Ascending aorta (tissue), 2 donors: ENCODE results near the gene SMARCC1. TPM values are rescaled to one million over a fixed set of nuclear protein-coding genes. Genes with fewer than 3 reads are reported as not detected.

ENCODE experiments used
- DNase-seq, 2 donors: peaks; one replicate each; pipeline ENCODE4 v3.0.0-alpha.2; 2019; ENCODE audit warnings: low spot score in 2 of 2
- H3K27ac ChIP-seq, 2 donors: fragments of 200-600 bp; sonication (generic); one replicate each; pipeline ENCODE4 v1.5.1; 2016 to 2017; ENCODE audit warnings: mild to moderate bottlenecking in 1 of 2
- H3K27me3 ChIP-seq: fragments of 200-600 bp; sonication (generic); one replicate; pipeline ENCODE4 v1.5.1; 2017
- H3K36me3 ChIP-seq, 2 donors: fragments of 200-600 bp; sonication (generic); one replicate each; pipeline ENCODE4 v1.5.1; 2016
- H3K4me1 ChIP-seq, 2 donors: fragments of 200-600 bp; sonication (generic); one replicate each; pipeline ENCODE4 v1.5.1; 2016 to 2017; ENCODE audit warnings: mild to moderate bottlenecking in 1 of 2
- H3K4me3 ChIP-seq, 2 donors: fragments of 200-600 bp; sonication (generic); one replicate each; pipeline ENCODE4 v1.5.1; 2016 to 2017; ENCODE audit warnings: mild to moderate bottlenecking in 1 of 2
- H3K9me3 ChIP-seq, 2 donors: fragments of 200-600 bp; sonication (generic); one replicate each; pipeline ENCODE4 v1.5.1; 2016
- intact Hi-C: fragments of 100-400 bp; cut with DNase I; formaldehyde crosslinking; loops from one replicate; pipeline ENCODE4 v1.15.1; 2023
- total RNA-seq: library from RNA; depleted of rRNA; stranded (reverse); fragments of >200 nt; gene quantifications from one replicate; pipeline ENCODE4 v1.1.0, GENCODE V29; 2016
- TF ChIP-seq, protein P1 (sequence below), 3 experiments: fragments of 200-600 bp in 2 of 3; fragments of 450-650 bp in 1 of 3; sonication (generic) in 2 of 3; IDR thresholded peaks; one replicate each; pipeline ENCODE4 v1.5.1; 2016 to 2019; ENCODE audit warnings: antibody characterized with exemption in 3 of 3, mild to moderate bottlenecking in 1 of 3, moderate library complexity in 1 of 3

The SMARCC1 gene
- total RNA-seq, 1 donor from 2014 or later: 24.8 TPM

DNA sequence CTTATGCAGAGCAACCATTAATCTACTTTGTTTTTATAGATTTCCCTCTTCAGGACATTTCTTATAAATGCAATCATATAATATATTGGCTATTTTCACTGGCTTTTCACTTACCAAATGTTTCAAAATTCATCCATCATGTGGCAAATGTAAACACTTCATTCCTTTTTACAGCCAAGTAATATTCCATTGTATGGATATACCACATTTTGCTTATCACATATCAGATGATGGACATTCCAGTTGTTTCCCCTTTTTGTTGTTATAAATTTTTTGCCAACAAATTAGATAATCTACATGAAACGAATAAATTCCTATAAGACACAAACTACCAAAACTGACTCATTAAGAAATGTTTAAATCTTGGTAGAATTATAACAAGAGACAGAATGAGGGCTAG, 123.2 kb downstream of the SMARCC1 start:
- DNase-seq: no peak
- intact Hi-C loops: no loop called here
- H3K27me3 ChIP-seq: no peaks in the 10 kb centered on the region
- H3K9me3 ChIP-seq: no peaks in the 10 kb centered on the region
- TF ChIP-seq, protein P1, sequence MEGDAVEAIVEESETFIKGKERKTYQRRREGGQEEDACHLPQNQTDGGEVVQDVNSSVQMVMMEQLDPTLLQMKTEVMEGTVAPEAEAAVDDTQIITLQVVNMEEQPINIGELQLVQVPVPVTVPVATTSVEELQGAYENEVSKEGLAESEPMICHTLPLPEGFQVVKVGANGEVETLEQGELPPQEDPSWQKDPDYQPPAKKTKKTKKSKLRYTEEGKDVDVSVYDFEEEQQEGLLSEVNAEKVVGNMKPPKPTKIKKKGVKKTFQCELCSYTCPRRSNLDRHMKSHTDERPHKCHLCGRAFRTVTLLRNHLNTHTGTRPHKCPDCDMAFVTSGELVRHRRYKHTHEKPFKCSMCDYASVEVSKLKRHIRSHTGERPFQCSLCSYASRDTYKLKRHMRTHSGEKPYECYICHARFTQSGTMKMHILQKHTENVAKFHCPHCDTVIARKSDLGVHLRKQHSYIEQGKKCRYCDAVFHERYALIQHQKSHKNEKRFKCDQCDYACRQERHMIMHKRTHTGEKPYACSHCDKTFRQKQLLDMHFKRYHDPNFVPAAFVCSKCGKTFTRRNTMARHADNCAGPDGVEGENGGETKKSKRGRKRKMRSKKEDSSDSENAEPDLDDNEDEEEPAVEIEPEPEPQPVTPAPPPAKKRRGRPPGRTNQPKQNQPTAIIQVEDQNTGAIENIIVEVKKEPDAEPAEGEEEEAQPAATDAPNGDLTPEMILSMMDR (IDR thresholded peaks at IDR 0.05): no peak
- peaks cover 11 to 30% of the 10 kb centered on the region in 2 donors for H3K36me3 ChIP-seq
- H3K4me3 ChIP-seq: no peak overlapping the region
- no peak overlapping the region for H3K27ac ChIP-seq
- H3K4me1 ChIP-seq: no peaks in the 10 kb centered on the region

DNA sequence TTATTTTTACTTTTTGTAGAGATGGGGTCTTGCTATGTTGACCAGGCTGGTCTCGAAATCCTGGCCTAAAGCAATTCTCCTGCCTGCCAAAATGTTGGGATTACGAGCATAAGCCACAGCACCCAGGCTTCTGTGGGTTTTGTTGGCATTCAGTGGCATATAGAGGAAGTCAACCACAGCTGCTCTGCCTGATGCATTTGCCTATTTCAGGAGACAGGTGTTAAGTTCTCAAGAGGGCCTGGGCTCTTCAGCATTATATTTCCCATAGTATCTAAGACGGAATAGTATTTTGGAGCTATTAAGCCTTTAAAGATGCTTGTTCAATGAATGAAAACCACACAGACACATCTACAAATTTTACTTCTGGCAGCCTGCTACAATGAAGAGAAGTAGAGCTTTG, 129.6 kb downstream of the SMARCC1 start:
- Histone ChIP-seq H3K36me3 (peaks cover 2 to 14% of the 10 kb centered on the region in 2 donors), H3K27ac (no peak overlapping the region), H3K4me3 (no peak overlapping the region), H3K9me3 (no peaks in the 10 kb centered on the region), H3K4me1 (no peaks in the 10 kb centered on the region), H3K27me3 (no peaks in the 10 kb centered on the region)
- intact Hi-C loops: no loop called here
- TF ChIP-seq, protein P1 (IDR thresholded peaks at IDR 0.05): no peak
- no peak for DNase-seq

GRCh38 chr3:47650294-47650693, 131.4 kb downstream of the SMARCC1 start:
- H3K27ac ChIP-seq: no peak overlapping the region
- H3K9me3 ChIP-seq: no peaks in the 10 kb centered on the region
- TF ChIP-seq, protein P1 (IDR thresholded peaks at IDR 0.05): no peak
- no peaks in the 10 kb centered on the region for H3K27me3 ChIP-seq
- no peak overlapping the region for H3K4me3 ChIP-seq
- peaks cover 0 to 12% of the 10 kb centered on the region in 2 donors for H3K36me3 ChIP-seq
- no peak for DNase-seq
- H3K4me1 ChIP-seq: no peaks in the 10 kb centered on the region
- intact Hi-C loops: no loop called here

DNA sequence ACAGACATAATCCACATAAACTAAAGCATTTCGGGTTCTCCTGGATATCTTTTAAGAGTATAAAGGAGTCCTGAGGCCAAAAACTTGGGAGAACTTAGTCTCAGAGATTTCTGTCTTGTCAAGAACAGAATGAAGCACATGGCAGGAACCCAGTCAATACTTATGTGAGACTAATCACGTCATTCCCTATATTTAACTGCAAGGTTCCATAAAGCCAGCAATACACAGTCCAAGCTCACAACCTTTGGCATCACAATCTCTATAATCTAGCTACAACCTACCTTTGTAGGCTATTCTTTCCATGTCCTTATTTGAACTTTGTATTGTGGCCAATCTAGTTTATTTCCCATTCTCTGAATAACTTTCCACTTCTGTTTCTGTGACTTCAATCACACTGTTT, 134.1 kb downstream of the SMARCC1 start:
- no peak for DNase-seq
- Histone ChIP-seq H3K4me3 (no peak overlapping the region), H3K9me3 (no peaks in the 10 kb centered on the region), H3K27me3 (no peaks in the 10 kb centered on the region), H3K4me1 (no peaks in the 10 kb centered on the region), H3K36me3 (peaks cover 4 to 11% of the 10 kb centered on the region in 2 donors), H3K27ac (no peak overlapping the region)
- TF ChIP-seq, protein P1 (IDR thresholded peaks at IDR 0.05): no peak
- intact Hi-C loops: no loop called here

DNA sequence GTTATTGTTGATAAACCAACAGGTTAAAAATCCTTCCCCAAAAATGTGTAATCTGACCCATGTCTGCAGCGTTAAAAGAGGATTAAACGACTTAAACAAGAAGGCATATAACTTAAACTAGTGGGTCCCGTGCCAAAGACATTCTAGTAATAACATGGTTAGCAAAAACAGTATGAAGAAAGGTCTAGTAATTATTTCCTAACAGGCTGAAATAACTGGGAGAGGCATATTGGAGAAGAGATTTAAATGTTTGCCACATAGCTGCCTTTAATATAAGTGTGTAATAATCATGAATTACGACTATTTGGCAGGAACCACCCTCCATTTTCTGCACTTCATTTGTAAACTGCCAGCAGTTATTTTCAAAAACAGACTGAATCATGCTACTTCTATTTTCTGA, 135.3 kb downstream of the SMARCC1 start:
- Histone ChIP-seq H3K27ac (no peak overlapping the region), H3K4me1 (no peaks in the 10 kb centered on the region), H3K9me3 (no peaks in the 10 kb centered on the region), H3K4me3 (no peak overlapping the region), H3K36me3 (peaks cover 8 to 17% of the 10 kb centered on the region in 2 donors), H3K27me3 (no peaks in the 10 kb centered on the region)
- TF ChIP-seq, protein P1 (IDR thresholded peaks at IDR 0.05): no peak
- no peak for DNase-seq
- intact Hi-C loops: no loop called here

DNA sequence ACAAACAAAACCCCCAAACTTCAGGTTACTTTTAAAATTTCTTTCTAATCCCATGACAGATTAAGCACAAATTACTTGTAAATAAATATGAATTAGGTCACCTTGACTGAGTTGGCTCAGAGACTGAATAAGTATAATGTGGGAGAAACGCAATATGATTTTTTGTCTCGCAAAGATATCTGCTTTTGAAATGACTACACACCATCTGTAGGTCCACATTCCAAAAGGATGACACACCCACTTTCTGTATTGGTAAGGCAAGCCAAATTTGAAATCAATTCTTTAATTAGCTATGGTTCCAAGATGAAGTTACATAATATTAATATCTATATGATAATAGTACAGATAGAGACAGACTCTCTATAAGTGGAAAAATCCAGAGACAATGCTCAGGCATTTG, 136.1 kb downstream of the SMARCC1 start:
- H3K27me3 ChIP-seq: no peaks in the 10 kb centered on the region
- TF ChIP-seq, protein P1 (IDR thresholded peaks at IDR 0.05): no peak
- no peak overlapping the region for H3K27ac ChIP-seq
- H3K36me3 ChIP-seq: peaks cover 8 to 13% of the 10 kb centered on the region in 2 donors
- no peak overlapping the region for H3K4me3 ChIP-seq
- H3K9me3 ChIP-seq: no peaks in the 10 kb centered on the region
- DNase-seq: no peak
- no peaks in the 10 kb centered on the region for H3K4me1 ChIP-seq
- intact Hi-C loops: no loop called here
